H1 (cell line): ENCODE data around the gene JMJD1C. TPM values are rescaled to one million over a fixed set of nuclear protein-coding genes. Genes with fewer than 3 reads are reported as not detected.

Experiments used
- CTCF ChIA-PET: fragments of 300-600 bp; sonication (Branson Sonifier 250); formaldehyde crosslinking; loops from one replicate; lab custom pipeline; 2021; ENCODE audit not compliant: partially characterized antibody; lab: Charles Lee
- POLR2A ChIA-PET: fragments of 300-600 bp; sonication (Branson Sonifier 250); formaldehyde crosslinking; loops from one replicate; lab custom pipeline; 2021; ENCODE audit warnings: inconsistent platforms; ENCODE audit not compliant: partially characterized antibody; lab: Charles Lee
- DNase-seq, 2 experiments: peaks; one replicate each; pipeline versions ENCODE4 v3.0.0 to v3.0.0-alpha.2; 2010 to 2022; ENCODE audit warnings: low spot score in 2 of 2, low read depth in 1 of 2, mixed read lengths in 1 of 2
- FAIRE-seq: peaks from 2 replicates; lab custom pipeline; 2011; peaks lifted over from hg19 to GRCh38; lab: Jason Lieb, UNC
- H2AFZ ChIP-seq: 2 replicates; pipeline ENCODE4 v1.8.1; 2012; ENCODE audit warnings: low read length, inconsistent platforms
- H2AK5ac ChIP-seq: 2 replicates; pipeline ENCODE4 v1.6.1; 2013; ENCODE audit warnings: low read depth, low read length
- H2BK120ac ChIP-seq: replicated peaks from 2 replicates; pipeline ENCODE3; 2013; ENCODE audit warnings: low read depth, low read length, inconsistent platforms
- H2BK12ac ChIP-seq: 2 replicates; pipeline ENCODE4 v1.6.1; 2013; ENCODE audit warnings: low read depth, low read length
- H2BK15ac ChIP-seq: 2 replicates; pipeline ENCODE4 v1.6.1; 2013; ENCODE audit warnings: low read length
- H2BK20ac ChIP-seq: 2 replicates; pipeline ENCODE4 v1.6.1; 2013; ENCODE audit warnings: low read length
- H2BK5ac ChIP-seq: 2 replicates; pipeline ENCODE4 v1.6.1; 2013; ENCODE audit warnings: low read depth, low read length
- H3K14ac ChIP-seq: 2 replicates; pipeline ENCODE4 v1.6.1; 2013; ENCODE audit warnings: inconsistent platforms; ENCODE audit not compliant: insufficient read length
- H3K18ac ChIP-seq: 2 replicates; pipeline ENCODE4 v1.6.1; 2013; ENCODE audit warnings: low read length; ENCODE audit errors: extremely low read depth
- H3K23ac ChIP-seq: 2 replicates; pipeline ENCODE4 v1.6.1; 2013; ENCODE audit warnings: inconsistent platforms; ENCODE audit not compliant: insufficient read length
- H3K23me2 ChIP-seq: 2 replicates; pipeline ENCODE4 v1.6.1; 2013; ENCODE audit warnings: low read depth, low read length
- H3K27ac ChIP-seq: 2 replicates; pipeline ENCODE4 v1.6.1; 2011; ENCODE audit warnings: low read depth, low read length, inconsistent platforms
- H3K27me3 ChIP-seq, 4 experiments: replicated peaks in 1 of 4; 1 replicate in 1 of 4; 2 replicates in 3 of 4; pipeline versions ENCODE4 v1.6.1 to v1.8.1; 2011 to 2013; ENCODE audit warnings: low read length in 3 of 4, mild to moderate bottlenecking in 3 of 4, inconsistent platforms in 2 of 4, mixed read lengths in 2 of 4, moderate library complexity in 1 of 4; ENCODE audit not compliant: control insufficient read depth in 3 of 4, insufficient read depth in 3 of 4; ENCODE audit errors: extremely low read depth in 1 of 4
- H3K36me3 ChIP-seq, 4 experiments: 2 replicates each; pipeline versions ENCODE4 v1.6.1 to v1.8.1; 2011 to 2013; ENCODE audit warnings: mild to moderate bottlenecking in 4 of 4, low read length in 3 of 4, moderate library complexity in 2 of 4, control low read depth in 1 of 4, inconsistent platforms in 1 of 4; ENCODE audit not compliant: insufficient read depth in 4 of 4, control insufficient read depth in 2 of 4
- H3K4ac ChIP-seq: replicated peaks from 2 replicates; pipeline ENCODE3; 2013; ENCODE audit warnings: low read length, low read depth, mixed read lengths, inconsistent platforms; ENCODE audit not compliant: insufficient read length
- H3K4me1 ChIP-seq, 4 experiments: replicated peaks in 1 of 4; 1 replicate in 1 of 4; 2 replicates in 3 of 4; pipeline versions ENCODE4 v1.6.1 to v1.8.1; 2011 to 2013; ENCODE audit warnings: low read length in 3 of 4, inconsistent platforms in 2 of 4, mixed read lengths in 1 of 4; ENCODE audit not compliant: insufficient read depth in 4 of 4, control insufficient read depth in 3 of 4
- H3K4me2 ChIP-seq, 2 experiments: 2 replicates each; pipeline versions ENCODE4 v1.6.1 to v1.8.1; 2011 to 2013; ENCODE audit warnings: low read depth in 2 of 2, low read length in 2 of 2, control low read depth in 1 of 2, inconsistent platforms in 1 of 2, mild to moderate bottlenecking in 1 of 2; ENCODE audit not compliant: insufficient read depth in 1 of 2
- H3K4me3 ChIP-seq, 4 experiments: fragments of 200-600, 300-600 bp in 1 of 4; sonication (generic), shearing (Covaris generic), sonication (Bioruptor Twin) in 1 of 4; 2 replicates each; pipeline versions ENCODE4 v1.5.1 to v1.8.1; 2011 to 2016; ENCODE audit warnings: low read length in 4 of 4, low read depth in 3 of 4, control low read depth in 2 of 4, inconsistent platforms in 2 of 4, mild to moderate bottlenecking in 2 of 4, mixed read lengths in 1 of 4, moderate library complexity in 1 of 4; ENCODE audit not compliant: insufficient read depth in 2 of 4; ENCODE audit errors: extremely low read depth in 1 of 4
- H3K56ac ChIP-seq: replicated peaks from 2 replicates; pipeline ENCODE3; 2013; ENCODE audit warnings: low read depth, mild to moderate bottlenecking, mixed read lengths, low read length, inconsistent platforms; ENCODE audit not compliant: insufficient read length
- H3K79me1 ChIP-seq: 2 replicates; pipeline ENCODE4 v1.6.1; 2013; ENCODE audit warnings: low read depth, low read length, control low read depth
- H3K79me2 ChIP-seq, 2 experiments: 2 replicates each; pipeline versions ENCODE4 v1.6.1 to v1.8.1; 2012 to 2013; ENCODE audit warnings: low read length in 2 of 2, mild to moderate bottlenecking in 2 of 2, inconsistent platforms in 1 of 2; ENCODE audit not compliant: insufficient read depth in 2 of 2, control insufficient read depth in 1 of 2
- H3K9ac ChIP-seq, 4 experiments: replicated peaks in 1 of 4; 1 replicate in 1 of 4; 2 replicates in 3 of 4; pipeline versions ENCODE4 v1.6.1 to v1.8.1; 2011 to 2013; ENCODE audit warnings: low read depth in 3 of 4, low read length in 3 of 4, control low read depth in 2 of 4, mild to moderate bottlenecking in 2 of 4, moderate library complexity in 2 of 4, inconsistent platforms in 1 of 4; ENCODE audit errors: extremely low read depth in 1 of 4
- H3K9me3 ChIP-seq, 2 experiments: 2 replicates each; pipeline versions ENCODE4 v1.6.1 to v1.8.1; 2012 to 2013; ENCODE audit warnings: mild to moderate bottlenecking in 2 of 2, moderate library complexity in 2 of 2, control low read depth in 1 of 2, inconsistent platforms in 1 of 2, low read depth in 1 of 2, low read length in 1 of 2, mixed read lengths in 1 of 2; ENCODE audit not compliant: insufficient read depth in 2 of 2
- H4K20me1 ChIP-seq, 2 experiments: replicated peaks in 1 of 2; 2 replicates each; pipeline versions ENCODE3 to v1.8.1; 2011 to 2013; ENCODE audit warnings: inconsistent platforms in 2 of 2, low read length in 2 of 2, mild to moderate bottlenecking in 1 of 2; ENCODE audit not compliant: insufficient read depth in 2 of 2, control insufficient read depth in 1 of 2
- H4K5ac ChIP-seq: 2 replicates; pipeline ENCODE4 v1.6.1; 2013; ENCODE audit warnings: low read length, low read depth, mixed read lengths, inconsistent platforms; ENCODE audit not compliant: insufficient read length
- H4K8ac ChIP-seq: 2 replicates; pipeline ENCODE4 v1.8.0; 2013; ENCODE audit warnings: mild to moderate bottlenecking, moderate library complexity, low read length, inconsistent platforms; ENCODE audit not compliant: insufficient read depth; ENCODE audit errors: extremely low read depth
- H4K91ac ChIP-seq: replicated peaks from 2 replicates; pipeline ENCODE3; 2013; ENCODE audit warnings: low read length, mixed read lengths, inconsistent platforms; ENCODE audit not compliant: insufficient read length
- CBX8 ChIP-seq: fragments of 300-800, 300-1000 bp; sonication (generic); IDR thresholded peaks from 2 replicates; pipeline ENCODE4 v1.7.1; 2016; ENCODE audit warnings: low read depth, low read length, borderline replicate concordance
- GABPA ChIP-seq: IDR thresholded peaks from 2 replicates; pipeline ENCODE4 v1.6.1; 2011; ENCODE audit warnings: mild to moderate bottlenecking, low read length, moderate library complexity, borderline replicate concordance; ENCODE audit not compliant: insufficient read depth
- HDAC2 ChIP-seq, 2 experiments: fragments of 300-600 bp in 1 of 2; sonication (generic) in 1 of 2; IDR thresholded peaks; 2 replicates each; pipeline ENCODE4 v1.6.1; 2011 to 2012; ENCODE audit warnings: low read depth in 2 of 2, low read length in 2 of 2, mild to moderate bottlenecking in 2 of 2, moderate library complexity in 2 of 2, borderline replicate concordance in 1 of 2, inconsistent platforms in 1 of 2
- MAFK ChIP-seq: IDR thresholded peaks from 2 replicates; pipeline ENCODE4 v1.6.1; 2012; ENCODE audit warnings: low read depth, mild to moderate bottlenecking, improper control_type of control experiment, low read length
- SP1 ChIP-seq: IDR thresholded peaks from 2 replicates; pipeline ENCODE4 v1.6.1; 2011; ENCODE audit warnings: low read depth, low read length
- WGBS, 2 experiments: shearing (Covaris generic) in 1 of 2; methylation state at CpG; one replicate each; pipeline versions ENCODE4 v1.1.6 to v1.1.7; 2013 to 2015; ENCODE audit warnings: low lambda C conversion rate in 2 of 2, mixed read lengths in 2 of 2, inconsistent platforms in 1 of 2, low coverage in 1 of 2, missing lambda C conversion rate in 1 of 2; ENCODE audit not compliant: insufficient replicate concordance in 2 of 2, insufficient coverage in 1 of 2, insufficient read length in 1 of 2; ENCODE audit errors: extremely low coverage in 1 of 2, missing lambda C conversion rate in 1 of 2; 5-methylcytosine and 5-hydroxymethylcytosine counted together
- polyA plus RNA-seq, 7 experiments: library from polyadenylated mRNA; depleted of rRNA in 3 of 7; stranded (reverse) in 5 of 7; unstranded in 2 of 7; fragments of >200 nt in 5 of 7; fragments of 200-250 nt in 2 of 7; gene quantifications; 1 replicate in 5 of 7; 2 replicates in 1 of 7; 4 replicates in 1 of 7; pipeline versions ENCODE4 v1.2.1 to v1.2.3, GENCODE V29; 2011 to 2013; ENCODE audit warnings: missing spikeins in 2 of 7, mixed read lengths in 2 of 7
- total RNA-seq: library from RNA; stranded (reverse); fragmentation: NEBNext Ultra II Directional; extraction: Animal tissue kit (Norgen Biotek cat#: 25700); gene quantifications from 2 replicates; pipeline ENCODE4 v1.2.1, GENCODE V29; 2021
- TF ChIP-seq, protein P1 (sequence below): IDR thresholded peaks from 2 replicates; pipeline ENCODE4 v1.6.1; 2012; ENCODE audit warnings: inconsistent platforms

JMJD1C gene
- total and polyA plus RNA-seq, 2 of the 8 experiments (the other 6 are each of a cell fraction or from before 2014, with no cell fraction given), result 54.5 to 210 TPM

GRCh38 chr10:63374991-63375390, 90.8 kb downstream of the JMJD1C start:
- DNase-seq, result no peak
- H3K18ac ChIP-seq, result no peak overlapping the region
- H2AFZ ChIP-seq, result no peak overlapping the region
- H3K79me2 ChIP-seq, result peaks cover 0 to 35% of the 10 kb centered on the region in 2 experiments; a peak in 2 of 4 replicates
- no peak overlapping the region for H2BK15ac ChIP-seq
- H4K5ac ChIP-seq, result no peak overlapping the region
- no peak overlapping the region for H3K4me2 ChIP-seq
- H4K20me1 ChIP-seq, result peaks cover 0 to 2% of the 10 kb centered on the region in 2 experiments
- H2BK20ac ChIP-seq, result no peak overlapping the region
- no peaks in the 10 kb centered on the region for H3K4me1 ChIP-seq
- H2BK120ac ChIP-seq, result no peak overlapping the region
- no peak overlapping the region for H2BK12ac ChIP-seq
- 89% methylated on average over 1 of the region's 1 CpG; no CpG with 5 or more reads in 1 of the 2 experiments for WGBS, 2 experiments
- H3K14ac ChIP-seq, result no peak overlapping the region
- H2BK5ac ChIP-seq, result no peak overlapping the region
- H3K79me1 ChIP-seq, result no peaks in the 10 kb centered on the region
- H3K56ac ChIP-seq, result no peak overlapping the region
- no peak overlapping the region for H3K9ac ChIP-seq
- ChIA-PET CTCF (no interaction called here), POLR2A (interaction anchor here (1.1 kb wide), 1 partner anchor 110 kb away, joined by 3 read pairs; no protein-coding TSS in a partner anchor)
- H3K27me3 ChIP-seq, result no peaks in the 10 kb centered on the region
- no peak overlapping the region for H3K23ac ChIP-seq
- H2AK5ac ChIP-seq, result no peak overlapping the region
- no peak overlapping the region for H3K4ac ChIP-seq
- no peak overlapping the region for H4K8ac ChIP-seq
- no peaks in the 10 kb centered on the region for H3K9me3 ChIP-seq
- no peak overlapping the region for H3K4me3 ChIP-seq
- H3K27ac ChIP-seq, result no peak overlapping the region
- FAIRE-seq, result no peak
- no peak overlapping the region for H4K91ac ChIP-seq
- H3K23me2 ChIP-seq, result no peaks in the 10 kb centered on the region
- peaks cover 0 to 9% (median 1%) of the 10 kb centered on the region in 4 experiments; a peak in 4 of 8 replicates for H3K36me3 ChIP-seq
- TF ChIP-seq CBX8 (no peak), SP1 (no peak), HDAC2 (IDR thresholded peaks at IDR 0.05; ENCODE audit: borderline replicate concordance in 1 of 2, low read depth in 2 of 2, low read length in 2 of 2) (no peak), MAFK (no peak), GABPA (no peak)
- TF ChIP-seq, protein P1, sequence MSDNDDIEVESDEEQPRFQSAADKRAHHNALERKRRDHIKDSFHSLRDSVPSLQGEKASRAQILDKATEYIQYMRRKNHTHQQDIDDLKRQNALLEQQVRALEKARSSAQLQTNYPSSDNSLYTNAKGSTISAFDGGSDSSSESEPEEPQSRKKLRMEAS, result no peak
